ENCODE results near the gene TMEM129. TPM values are rescaled to one million over a fixed set of nuclear protein-coding genes. Genes with fewer than 3 reads are reported as not detected.

Gene TMEM129
- total and polyA plus RNA-seq, 2 experiments from 2014 or later: 137 to 174 TPM

GRCh38 chr4:1686440-1687036 is 34.6 kb downstream of the TMEM129 start:
- H3K4me3 ChIP-seq: no peak overlapping the region
- H3K27ac ChIP-seq: no peak overlapping the region
- TF ChIP-seq, protein P1, sequence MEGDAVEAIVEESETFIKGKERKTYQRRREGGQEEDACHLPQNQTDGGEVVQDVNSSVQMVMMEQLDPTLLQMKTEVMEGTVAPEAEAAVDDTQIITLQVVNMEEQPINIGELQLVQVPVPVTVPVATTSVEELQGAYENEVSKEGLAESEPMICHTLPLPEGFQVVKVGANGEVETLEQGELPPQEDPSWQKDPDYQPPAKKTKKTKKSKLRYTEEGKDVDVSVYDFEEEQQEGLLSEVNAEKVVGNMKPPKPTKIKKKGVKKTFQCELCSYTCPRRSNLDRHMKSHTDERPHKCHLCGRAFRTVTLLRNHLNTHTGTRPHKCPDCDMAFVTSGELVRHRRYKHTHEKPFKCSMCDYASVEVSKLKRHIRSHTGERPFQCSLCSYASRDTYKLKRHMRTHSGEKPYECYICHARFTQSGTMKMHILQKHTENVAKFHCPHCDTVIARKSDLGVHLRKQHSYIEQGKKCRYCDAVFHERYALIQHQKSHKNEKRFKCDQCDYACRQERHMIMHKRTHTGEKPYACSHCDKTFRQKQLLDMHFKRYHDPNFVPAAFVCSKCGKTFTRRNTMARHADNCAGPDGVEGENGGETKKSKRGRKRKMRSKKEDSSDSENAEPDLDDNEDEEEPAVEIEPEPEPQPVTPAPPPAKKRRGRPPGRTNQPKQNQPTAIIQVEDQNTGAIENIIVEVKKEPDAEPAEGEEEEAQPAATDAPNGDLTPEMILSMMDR (IDR thresholded peaks at IDR 0.05; ENCODE audit: low read depth, low read length): no peak
- H3K4me1 ChIP-seq (ENCODE audit: low read depth): no peaks in the 10 kb centered on the region
- H3K9me3 ChIP-seq (ENCODE audit: low read depth): no peaks in the 10 kb centered on the region
- no peak for DNase-seq (ENCODE audit: low read depth in 1 of 2, low spot score in 1 of 2)
- H3K27me3 ChIP-seq: peaks cover 11% of the 10 kb centered on the region
- no peaks in the 10 kb centered on the region for H3K36me3 ChIP-seq

- H3K4me3 ChIP-seq: no peak overlapping the region
- H3K4me1 ChIP-seq (ENCODE audit: low read depth): no peaks in the 10 kb centered on the region
- no peak for DNase-seq (ENCODE audit: low read depth in 1 of 2, low spot score in 1 of 2)
These were observed 35.6 kb downstream of the TMEM129 start for GRCh38 chr4:1685235-1686150.

GRCh38 chr4:1684506-1685234 is 36.5 kb downstream of the TMEM129 start:
- Histone ChIP-seq H3K9me3 (ENCODE audit: low read depth) (no peaks in the 10 kb centered on the region), H3K36me3 (no peaks in the 10 kb centered on the region), H3K27ac (no peak overlapping the region), H3K4me1 (ENCODE audit: low read depth) (no peaks in the 10 kb centered on the region), H3K4me3 (no peak overlapping the region), H3K27me3 (peaks cover 11% of the 10 kb centered on the region)
- no peak for DNase-seq (ENCODE audit: low read depth in 1 of 2, low spot score in 1 of 2)
- TF ChIP-seq, protein P1 (IDR thresholded peaks at IDR 0.05; ENCODE audit: low read depth, low read length): no peak

More at GRCh38 chr4:1685235-1686150, 35.6 kb downstream of the TMEM129 start:
- peak overlapping the region; percentile 10 for H3K27ac ChIP-seq
- no peaks in the 10 kb centered on the region for H3K36me3 ChIP-seq
- TF ChIP-seq, protein P1 (IDR thresholded peaks at IDR 0.05; ENCODE audit: low read depth, low read length): no peak
- no peaks in the 10 kb centered on the region for H3K9me3 ChIP-seq (ENCODE audit: low read depth)
- H3K27me3 ChIP-seq: peaks cover 11% of the 10 kb centered on the region

GRCh38 chr4:1683736-1684505 is 37.2 kb downstream of the TMEM129 start, which contains the start of gene FAM53A:
Gene FAM53A (minus strand): TSS chr4:1684313. CDS start chr4:1668741, 15,572 bp downstream.
- TF ChIP-seq, protein P1 (IDR thresholded peaks at IDR 0.05; ENCODE audit: low read depth, low read length): no peak
- Histone ChIP-seq H3K4me3 (peak within 1 kb of the TSS; percentile 53), H3K36me3 (no peaks in the 10 kb centered on the region), H3K4me1 (ENCODE audit: low read depth) (no peaks in the 10 kb centered on the region), H3K27me3 (peaks cover 11% of the 10 kb centered on the region), H3K9me3 (ENCODE audit: low read depth) (no peaks in the 10 kb centered on the region), H3K27ac (no peak within 1 kb of the TSS)
- peak; percentile 93 for DNase-seq (ENCODE audit: low read depth in 1 of 2, low spot score in 1 of 2)
